ENCODE data around the gene FHIT.
A peak's percentile ranks its signal among the peaks of the same experiment; 100 is the strongest.

Gene FHIT

DNA sequence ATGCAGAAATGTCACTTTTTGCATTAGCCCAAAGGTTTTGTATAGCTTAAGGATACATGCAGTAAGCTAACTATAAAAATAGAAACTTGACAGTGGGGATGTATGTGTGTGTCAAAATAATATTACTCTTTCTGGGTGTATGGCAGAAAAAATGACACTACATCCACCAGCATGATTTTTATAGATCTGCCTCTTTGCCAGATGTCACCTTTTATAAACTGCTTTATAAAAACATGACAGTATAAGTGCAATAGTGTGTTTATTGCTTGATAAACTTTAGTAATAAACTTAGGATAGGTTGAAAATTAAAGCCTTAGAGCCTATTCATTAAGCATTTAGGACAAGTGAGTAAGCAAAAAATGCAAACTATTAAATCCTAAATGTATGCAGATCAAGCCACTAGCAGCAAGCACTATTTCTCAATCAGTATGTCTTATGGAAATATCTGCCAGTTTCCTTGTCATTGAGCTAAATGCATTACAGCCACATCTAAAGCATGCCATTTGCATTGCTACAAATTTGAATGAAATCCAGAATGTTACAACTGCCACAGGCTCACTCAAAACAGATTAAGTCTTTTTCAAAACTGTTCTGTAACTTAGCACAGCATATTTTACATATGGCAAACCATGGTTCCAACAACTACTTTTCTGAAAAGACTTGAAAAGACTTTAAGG, 935.0 kb downstream of the FHIT start:
- H3K9me3 Mint-ChIP-seq: no peaks in the 10 kb centered on the region
- no peaks in the 10 kb centered on the region for H3K36me3 Mint-ChIP-seq (ENCODE audit: low read depth)
- H3K27ac Mint-ChIP-seq: no peak overlapping the region
- H3K4me3 Mint-ChIP-seq: no peak overlapping the region
- DNase-seq: no peak
- TF ChIP-seq CTCF (IDR thresholded peaks at IDR 0.05): no peak
- peaks cover 11% of the 10 kb centered on the region for H3K4me1 Mint-ChIP-seq
- peaks cover 4% of the 10 kb centered on the region for H3K27me3 Mint-ChIP-seq (ENCODE audit: low read depth, poor library complexity)

- Mint-ChIP-seq H3K36me3 (ENCODE audit: low read depth) (no peaks in the 10 kb centered on the region), H3K27me3 (ENCODE audit: low read depth, poor library complexity) (no peaks in the 10 kb centered on the region), H3K4me1 (peaks cover 25% of the 10 kb centered on the region), H3K4me3 (no peak overlapping the region), H3K27ac (no peak overlapping the region), H3K9me3 (no peaks in the 10 kb centered on the region)
- no peak for TF ChIP-seq CTCF (IDR thresholded peaks at IDR 0.05)
- DNase-seq: no peak
Measured at GRCh38 chr3:60313951-60314461, 937.2 kb downstream of the FHIT start.

DNA sequence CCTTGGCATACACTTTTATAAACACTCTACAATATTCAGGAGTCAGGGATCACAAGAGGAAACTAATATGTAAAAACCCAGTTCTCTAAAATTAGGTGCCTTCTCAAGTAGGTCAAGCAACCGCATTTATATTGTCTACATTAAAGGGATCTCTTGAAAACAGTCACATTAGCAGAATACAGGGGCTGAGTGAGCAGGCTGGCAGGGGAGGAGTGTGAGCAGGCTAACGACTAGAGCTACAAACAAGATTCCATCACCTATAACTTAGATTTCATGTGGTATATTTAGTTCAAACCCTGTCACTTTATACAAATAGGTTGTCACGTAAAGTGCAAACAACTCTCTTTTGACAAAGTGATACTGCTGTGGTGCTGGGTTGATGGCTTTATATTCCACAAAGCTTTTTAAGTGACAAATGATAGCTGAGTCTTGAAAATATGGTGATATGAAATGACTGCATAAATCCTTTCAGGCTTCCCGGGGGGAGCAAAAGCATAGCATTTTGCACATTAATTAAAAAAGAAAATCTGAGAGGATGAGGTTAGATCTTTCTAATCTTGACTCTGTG, 937.9 kb downstream of the FHIT start:
- peaks cover 31% of the 10 kb centered on the region for H3K4me1 Mint-ChIP-seq
- H3K27ac Mint-ChIP-seq: no peak overlapping the region
- no peaks in the 10 kb centered on the region for H3K27me3 Mint-ChIP-seq (ENCODE audit: low read depth, poor library complexity)
- DNase-seq: no peak
- no peaks in the 10 kb centered on the region for H3K9me3 Mint-ChIP-seq
- H3K4me3 Mint-ChIP-seq: no peak overlapping the region
- no peak for TF ChIP-seq CTCF (IDR thresholded peaks at IDR 0.05)
- H3K36me3 Mint-ChIP-seq (ENCODE audit: low read depth): no peaks in the 10 kb centered on the region

DNA sequence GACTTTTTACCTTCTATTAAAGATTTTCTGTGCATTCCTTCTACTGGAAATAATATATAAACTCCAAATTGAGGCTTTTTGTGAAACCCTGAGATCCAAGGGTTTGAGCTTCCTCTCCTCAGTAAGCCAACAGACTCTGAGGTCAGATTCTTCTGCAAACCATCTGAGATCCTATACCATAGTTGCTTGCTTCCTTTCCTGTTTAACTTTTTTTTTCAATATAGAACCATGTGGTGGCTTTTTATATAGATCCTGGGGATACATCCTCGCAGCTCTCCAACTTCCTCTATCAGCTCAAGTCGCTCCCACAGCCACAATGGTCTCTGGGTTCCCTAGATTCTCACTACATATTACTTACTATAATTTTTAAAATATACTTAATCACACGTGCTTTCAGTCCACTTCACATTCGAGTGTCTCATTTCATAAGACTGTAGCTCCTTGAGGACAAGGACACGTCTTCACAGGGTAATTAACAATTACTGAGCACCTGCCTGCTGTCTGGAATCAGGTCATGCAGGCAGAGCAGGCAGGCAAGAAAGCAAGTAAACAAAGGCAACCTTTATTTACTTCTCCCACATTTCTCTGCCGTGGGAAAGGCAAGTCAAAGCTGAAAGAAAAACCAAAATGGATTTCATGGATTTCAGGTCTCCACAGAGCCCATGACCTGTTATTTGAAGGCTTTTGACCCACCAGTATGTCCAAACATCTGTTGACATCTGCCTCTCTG, 941.5 kb downstream of the FHIT start:
- H3K36me3 Mint-ChIP-seq (ENCODE audit: low read depth): no peaks in the 10 kb centered on the region
- no peak for DNase-seq
- H3K4me1 Mint-ChIP-seq: peaks cover 31% of the 10 kb centered on the region
- H3K27me3 Mint-ChIP-seq (ENCODE audit: low read depth, poor library complexity): no peaks in the 10 kb centered on the region
- H3K27ac Mint-ChIP-seq: no peak overlapping the region
- H3K4me3 Mint-ChIP-seq: no peak overlapping the region
- no peaks in the 10 kb centered on the region for H3K9me3 Mint-ChIP-seq
- no peak for TF ChIP-seq CTCF (IDR thresholded peaks at IDR 0.05)

- Mint-ChIP-seq H3K4me1 (peaks cover 28% of the 10 kb centered on the region), H3K36me3 (ENCODE audit: low read depth) (no peaks in the 10 kb centered on the region), H3K9me3 (no peaks in the 10 kb centered on the region), H3K27ac (peak overlapping the region; percentile 13), H3K27me3 (ENCODE audit: low read depth, poor library complexity) (no peaks in the 10 kb centered on the region), H3K4me3 (no peak overlapping the region)
- DNase-seq: no peak
- TF ChIP-seq CTCF (IDR thresholded peaks at IDR 0.05): no peak
Measured at GRCh38 chr3:60308808-60309207, 942.4 kb downstream of the FHIT start.
